ENCODE data around the gene CMTM5. TPM values are rescaled to one million over a fixed set of nuclear protein-coding genes. Genes with fewer than 3 reads are reported as not detected.
"Not testable (repeated sequence)": the region's sequence is repeated elsewhere in the genome, so short reads cannot be mapped to it uniquely, and the experiment has no call there.

Gene CMTM5
- total RNA-seq, 4 donors from 2014 or later = not detected

GRCh38 chr14:23418021-23418420 is 41.2 kb downstream of the CMTM5 start:
- DNase-seq = no peak
- no peaks in the 10 kb centered on the region for H3K9me3 ChIP-seq
- TF ChIP-seq POLR2A (IDR thresholded peaks at IDR 0.05) = no peak
- TF ChIP-seq, protein P1, sequence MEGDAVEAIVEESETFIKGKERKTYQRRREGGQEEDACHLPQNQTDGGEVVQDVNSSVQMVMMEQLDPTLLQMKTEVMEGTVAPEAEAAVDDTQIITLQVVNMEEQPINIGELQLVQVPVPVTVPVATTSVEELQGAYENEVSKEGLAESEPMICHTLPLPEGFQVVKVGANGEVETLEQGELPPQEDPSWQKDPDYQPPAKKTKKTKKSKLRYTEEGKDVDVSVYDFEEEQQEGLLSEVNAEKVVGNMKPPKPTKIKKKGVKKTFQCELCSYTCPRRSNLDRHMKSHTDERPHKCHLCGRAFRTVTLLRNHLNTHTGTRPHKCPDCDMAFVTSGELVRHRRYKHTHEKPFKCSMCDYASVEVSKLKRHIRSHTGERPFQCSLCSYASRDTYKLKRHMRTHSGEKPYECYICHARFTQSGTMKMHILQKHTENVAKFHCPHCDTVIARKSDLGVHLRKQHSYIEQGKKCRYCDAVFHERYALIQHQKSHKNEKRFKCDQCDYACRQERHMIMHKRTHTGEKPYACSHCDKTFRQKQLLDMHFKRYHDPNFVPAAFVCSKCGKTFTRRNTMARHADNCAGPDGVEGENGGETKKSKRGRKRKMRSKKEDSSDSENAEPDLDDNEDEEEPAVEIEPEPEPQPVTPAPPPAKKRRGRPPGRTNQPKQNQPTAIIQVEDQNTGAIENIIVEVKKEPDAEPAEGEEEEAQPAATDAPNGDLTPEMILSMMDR (IDR thresholded peaks at IDR 0.05) = no peak
- no peak overlapping the region for H3K4me3 ChIP-seq
- H3K4me1 ChIP-seq = no peaks in the 10 kb centered on the region
- no peaks in the 10 kb centered on the region for H3K36me3 ChIP-seq
- H3K27me3 ChIP-seq = no peaks in the 10 kb centered on the region
- no peak overlapping the region for H3K27ac ChIP-seq

GRCh38 chr14:23419646-23420045 is 42.8 kb downstream of the CMTM5 start:
- not testable (repeated sequence) for H3K4me1 ChIP-seq, H3K9me3 ChIP-seq, H3K36me3 ChIP-seq, DNase-seq, H3K4me3 ChIP-seq, H3K27ac ChIP-seq, H3K27me3 ChIP-seq

GRCh38 chr14:23421594-23421993 is 44.7 kb downstream of the CMTM5 start:
- Histone ChIP-seq H3K4me1 (no peaks in the 10 kb centered on the region), H3K36me3 (no peaks in the 10 kb centered on the region), H3K9me3 (no peaks in the 10 kb centered on the region), H3K27ac (no peak overlapping the region), H3K27me3 (no peaks in the 10 kb centered on the region), H3K4me3 (no peak overlapping the region)
- TF ChIP-seq POLR2A (IDR thresholded peaks at IDR 0.05) = no peak
- TF ChIP-seq, protein P1 (IDR thresholded peaks at IDR 0.05) = no peak
- no peak for DNase-seq

DNA sequence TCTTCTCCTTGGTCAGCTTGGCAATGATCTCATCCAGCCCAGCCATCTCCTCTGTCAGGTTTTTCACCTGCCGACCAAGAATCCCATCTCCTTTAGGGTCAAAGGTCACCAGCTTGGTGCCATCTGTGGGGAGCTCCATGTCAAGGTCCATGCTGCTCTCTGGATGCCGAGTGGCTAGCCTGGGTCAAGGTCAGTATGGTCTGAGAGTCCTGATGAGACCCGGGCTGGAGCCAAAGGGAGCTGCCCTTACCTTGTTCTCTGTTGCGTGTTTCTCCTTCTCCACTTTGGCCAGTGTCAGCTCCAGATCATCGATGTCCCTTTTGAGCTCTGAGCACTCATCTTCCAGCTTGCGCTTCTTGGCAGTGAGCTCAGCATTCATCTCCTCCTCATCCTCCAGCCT is 46.8 kb downstream of the CMTM5 start:
- TF ChIP-seq, protein P1 (IDR thresholded peaks at IDR 0.05) = no peak
- TF ChIP-seq POLR2A (IDR thresholded peaks at IDR 0.05) = no peak
- no peaks in the 10 kb centered on the region for H3K27me3 ChIP-seq
- no peak overlapping the region for H3K27ac ChIP-seq
- H3K9me3 ChIP-seq = no peaks in the 10 kb centered on the region
- H3K4me3 ChIP-seq = no peak overlapping the region
- no peak for DNase-seq
- no peaks in the 10 kb centered on the region for H3K4me1 ChIP-seq
- H3K36me3 ChIP-seq = no peaks in the 10 kb centered on the region

GRCh38 chr14:23425169-23425568 is 48.3 kb downstream of the CMTM5 start:
- H3K4me1 ChIP-seq = no peaks in the 10 kb centered on the region
- no peak for TF ChIP-seq POLR2A (IDR thresholded peaks at IDR 0.05)
- TF ChIP-seq, protein P1 (IDR thresholded peaks at IDR 0.05) = no peak
- no peaks in the 10 kb centered on the region for H3K27me3 ChIP-seq
- H3K27ac ChIP-seq = no peak overlapping the region
- DNase-seq = no peak
- no peaks in the 10 kb centered on the region for H3K9me3 ChIP-seq
- H3K4me3 ChIP-seq = no peak overlapping the region
- no peaks in the 10 kb centered on the region for H3K36me3 ChIP-seq

DNA sequence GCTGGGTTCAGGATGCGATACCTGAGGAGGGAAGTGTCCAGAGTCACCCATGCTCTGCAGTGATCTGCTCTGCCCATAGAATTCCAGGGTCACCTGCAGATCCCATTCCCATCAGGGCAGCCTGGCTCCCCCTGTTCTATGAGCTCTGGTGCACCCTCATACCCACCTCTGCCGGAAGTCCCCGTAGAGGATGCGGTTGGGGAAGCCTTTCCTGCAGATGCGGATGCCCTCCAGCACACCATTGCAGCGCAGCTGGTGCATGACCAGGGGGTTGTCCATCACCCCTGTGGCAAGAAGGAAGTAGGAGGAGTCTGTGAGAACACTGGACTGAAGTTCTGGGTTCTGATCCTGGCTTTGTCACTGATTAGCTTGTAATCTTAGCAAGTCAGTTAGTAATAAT is 49.0 kb downstream of the CMTM5 start:
- not testable (repeated sequence) for H3K27ac ChIP-seq

DNA sequence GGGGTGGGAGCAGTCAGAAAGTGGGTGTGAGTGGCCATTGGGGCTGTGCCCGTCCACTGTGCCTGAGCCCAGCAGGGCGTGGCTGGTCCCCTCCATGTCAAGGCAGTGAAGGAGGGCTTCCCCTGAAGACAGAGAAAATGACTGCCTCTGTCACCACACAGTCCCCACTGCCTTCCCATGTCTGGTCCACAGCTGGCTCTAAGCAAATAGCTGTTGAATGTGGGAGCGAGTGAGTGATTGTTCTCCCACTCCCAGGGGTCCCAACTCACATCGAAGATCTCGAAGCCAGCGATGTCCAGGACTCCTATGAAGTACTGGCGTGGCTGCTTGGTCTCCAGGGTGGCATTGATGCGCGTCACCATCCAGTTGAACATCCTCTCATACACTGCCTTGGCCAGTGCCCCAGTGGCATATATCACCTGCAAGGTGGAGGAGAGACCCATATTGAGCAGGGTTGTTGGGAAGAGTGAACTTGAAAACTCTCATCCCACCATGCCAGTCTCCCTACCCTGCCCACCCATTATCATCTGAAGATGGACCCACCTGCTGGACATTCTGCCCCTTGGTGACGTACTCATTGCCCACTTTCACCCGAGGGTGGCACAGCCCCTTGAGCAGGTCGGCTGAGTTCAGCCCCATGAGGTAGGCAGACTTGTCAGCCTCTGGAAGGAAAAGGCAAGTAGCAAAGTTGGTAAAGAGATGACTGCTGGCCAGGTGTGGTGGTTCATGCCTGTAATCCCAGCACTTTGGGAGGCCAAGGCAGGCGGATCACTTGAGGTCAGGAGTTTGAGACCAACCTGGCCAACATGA is 52.0 kb downstream of the CMTM5 start:
- no peak overlapping the region for H3K4me3 ChIP-seq
- H3K27ac ChIP-seq = no peak overlapping the region
- TF ChIP-seq POLR2A (IDR thresholded peaks at IDR 0.05) = no peak
- TF ChIP-seq, protein P1 (IDR thresholded peaks at IDR 0.05) = no peak
- H3K9me3 ChIP-seq = no peaks in the 10 kb centered on the region
- DNase-seq = no peak
- H3K36me3 ChIP-seq = no peaks in the 10 kb centered on the region
- no peaks in the 10 kb centered on the region for H3K27me3 ChIP-seq
- no peaks in the 10 kb centered on the region for H3K4me1 ChIP-seq

More for the DNA sequence above, 49.0 kb downstream of the CMTM5 start:
- not testable (repeated sequence) for DNase-seq, H3K4me1 ChIP-seq, H3K9me3 ChIP-seq, H3K4me3 ChIP-seq, H3K27me3 ChIP-seq, H3K36me3 ChIP-seq
